CD4-positive, CD25-positive, alpha-beta regulatory T cell (primary cell): ENCODE results near the gene TMEM134. TPM values are rescaled to one million over a fixed set of nuclear protein-coding genes. Genes with fewer than 3 reads are reported as not detected.

Experiments
- ATAC-seq, 2 donors: fragments of 150-1000 bp; cut with Tn5 transposase; one replicate each; pipeline ENCODE4 v1.10.0; 2021; ENCODE audit warnings: low read depth in 2 of 2, moderate number of reproducible peaks in 2 of 2, moderate library complexity in 1 of 2
- DNase-seq, 3 donors: peaks; one replicate each; pipeline versions ENCODE4 v3.0.0 to v3.0.0-alpha.2; 2012 to 2022; ENCODE audit warnings: mixed read lengths in 1 of 3
- H3K27ac ChIP-seq: one replicate; pipeline ENCODE4 v1.7.0; 2013; ENCODE audit warnings: mild to moderate bottlenecking, low read length; ENCODE audit not compliant: insufficient read depth, poor library complexity, severe bottlenecking
- H3K27me3 ChIP-seq: one replicate; pipeline ENCODE4 v1.7.0; 2013; ENCODE audit warnings: low read length; ENCODE audit not compliant: control insufficient read depth, insufficient read depth
- H3K36me3 ChIP-seq: one replicate; pipeline ENCODE4 v1.7.0; 2013; ENCODE audit warnings: mild to moderate bottlenecking, low read length, moderate library complexity; ENCODE audit not compliant: control insufficient read depth, insufficient read depth
- H3K4me1 ChIP-seq: 2 replicates; pipeline ENCODE4 v1.7.0; 2013; ENCODE audit warnings: mild to moderate bottlenecking, low read length; ENCODE audit not compliant: insufficient read depth, control insufficient read depth, poor library complexity, severe bottlenecking
- H3K4me3 ChIP-seq: one replicate; pipeline ENCODE4 v1.7.0; 2013; ENCODE audit warnings: low read depth, mild to moderate bottlenecking, low read length, moderate library complexity
- H3K9me3 ChIP-seq, 2 experiments: 1 replicate in 1 of 2; 2 replicates in 1 of 2; pipeline ENCODE4 v1.7.0; 2013; ENCODE audit warnings: low read length in 2 of 2, mild to moderate bottlenecking in 1 of 2, moderate library complexity in 1 of 2; ENCODE audit not compliant: control insufficient read depth in 2 of 2
- H3K27ac Mint-ChIP-seq, 3 donors: one replicate each; pipeline ENCODE4 v1.8.0; 2020 to 2022; ENCODE audit warnings: mild to moderate bottlenecking in 3 of 3, mixed read lengths in 3 of 3, moderate library complexity in 2 of 3
- H3K27me3 Mint-ChIP-seq: one replicate; pipeline ENCODE4 v1.8.0; 2022; ENCODE audit warnings: mild to moderate bottlenecking, mixed read lengths
- H3K36me3 Mint-ChIP-seq: one replicate; pipeline ENCODE4 v1.8.0; 2020; ENCODE audit warnings: mixed read lengths
- H3K4me1 Mint-ChIP-seq, 4 donors: one replicate each; pipeline ENCODE4 v1.8.0; 2020 to 2022; ENCODE audit warnings: mixed read lengths in 4 of 4, mild to moderate bottlenecking in 1 of 4
- H3K4me3 Mint-ChIP-seq, 4 donors: one replicate each; pipeline ENCODE4 v1.8.0; 2020 to 2022; ENCODE audit warnings: mild to moderate bottlenecking in 4 of 4, mixed read lengths in 4 of 4, moderate library complexity in 3 of 4
- H3K9me3 Mint-ChIP-seq, 7 donors: one replicate each; pipeline ENCODE4 v1.8.0; 2020 to 2022; ENCODE audit warnings: mixed read lengths in 7 of 7, mild to moderate bottlenecking in 3 of 7, moderate library complexity in 2 of 7
- polyA plus RNA-seq, 4 donors: library from polyadenylated mRNA; unstranded; fragments of 300-500 nt; fragmentation: Illumina TruSeq; gene quantifications; one replicate each; pipeline ENCODE4 v1.2.3, GENCODE V29; 2021
- total RNA-seq: library from RNA; stranded (reverse); gene quantifications from one replicate; pipeline ENCODE4 v1.2.3, GENCODE V29; 2022

Gene TMEM134
- total and polyA plus RNA-seq, 5 donors from 2014 or later = 48.7 to 228 (median 158) TPM

DNA sequence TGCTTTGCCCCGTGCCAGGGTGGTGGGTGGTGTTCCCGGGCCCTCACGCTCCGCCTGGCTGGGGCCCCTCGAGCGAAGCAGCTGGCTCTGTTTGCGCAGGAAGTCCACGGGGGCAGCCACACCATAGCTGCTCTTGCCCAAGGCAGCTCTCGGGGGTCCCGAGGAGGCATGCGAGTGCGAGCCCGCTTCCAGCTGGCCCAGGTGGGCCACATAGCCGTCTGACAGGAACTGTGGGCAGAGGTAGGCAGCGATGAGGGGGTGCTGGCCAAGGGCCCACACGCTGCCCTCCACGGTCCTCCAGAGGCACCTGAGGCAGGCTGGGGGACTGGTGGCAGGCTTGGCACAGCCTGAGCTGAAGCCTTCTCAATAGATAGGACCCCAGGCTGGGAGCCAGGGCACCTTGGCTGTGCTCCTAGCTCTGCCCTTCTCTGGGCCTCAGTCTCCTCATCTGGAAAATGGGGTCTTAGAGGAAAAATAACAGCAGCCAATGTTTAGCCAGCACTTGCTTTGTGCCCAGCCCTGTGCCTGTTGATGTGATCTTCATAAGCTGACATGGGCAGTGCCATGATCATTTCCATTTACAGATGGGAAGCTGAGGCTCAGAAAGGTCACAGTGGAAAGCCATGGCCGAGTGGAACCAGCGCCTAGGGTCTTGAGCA lies 23.1 kb upstream of the TMEM134 start:
- Mint-ChIP-seq H3K4me1 (peaks cover 0 to 32% (median 17%) of the 10 kb centered on the region in 4 donors), H3K27ac (no peak overlapping the region), H3K4me3 (no peak overlapping the region), H3K27me3 (peaks cover 4% of the 10 kb centered on the region), H3K9me3 (no peaks in the 10 kb centered on the region), H3K36me3 (peaks cover 13% of the 10 kb centered on the region)
- H3K9me3 ChIP-seq = no peaks in the 10 kb centered on the region
- H3K4me1 ChIP-seq = peaks cover 21% of the 10 kb centered on the region
- no peaks in the 10 kb centered on the region for H3K27me3 ChIP-seq
- DNase-seq = no peak
- peaks cover 65% of the 10 kb centered on the region for H3K36me3 ChIP-seq
- no peak overlapping the region for H3K4me3 ChIP-seq
- no peak for ATAC-seq
- peak overlapping the region; percentile 25 for H3K27ac ChIP-seq

DNA sequence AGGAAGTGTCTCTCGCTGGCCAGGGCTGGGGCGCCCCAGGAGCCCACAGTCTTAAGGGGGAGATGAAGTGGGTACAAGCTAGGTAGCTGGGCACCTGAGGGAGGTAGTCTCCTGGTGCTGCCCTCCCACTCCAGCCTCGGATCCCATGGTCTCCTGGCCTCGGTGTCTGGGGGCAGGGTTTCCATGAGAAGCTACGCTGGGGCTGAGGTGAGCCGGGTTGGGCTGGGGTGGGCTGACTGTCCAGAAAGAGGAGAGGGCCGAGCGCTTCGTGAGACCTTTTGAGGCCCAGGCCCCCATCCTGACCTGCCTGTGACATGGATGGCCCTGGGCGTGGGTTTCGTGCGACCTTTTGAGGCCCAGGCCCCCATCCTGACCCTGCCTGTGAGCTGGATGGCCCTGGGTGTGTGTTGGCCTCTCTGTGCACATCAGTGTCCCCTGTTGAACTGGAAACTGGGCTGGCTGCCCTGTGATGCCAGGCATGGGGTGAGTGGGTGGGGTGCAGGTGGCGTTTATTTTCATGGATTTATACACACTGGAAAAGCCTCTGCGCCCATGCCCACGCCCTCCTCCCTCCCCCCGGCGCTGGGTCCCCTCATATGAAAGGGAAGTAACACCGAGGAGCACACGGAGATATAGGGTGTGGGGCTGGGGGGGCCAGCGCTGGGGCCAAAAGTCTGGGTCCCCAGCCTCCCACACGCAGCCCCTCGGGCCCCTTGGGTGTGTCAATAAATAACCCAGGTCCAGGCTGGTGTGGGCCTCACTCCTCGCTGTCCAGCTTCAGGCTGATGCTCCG lies 22.4 kb upstream of the TMEM134 start:
- no peak for ATAC-seq

DNA sequence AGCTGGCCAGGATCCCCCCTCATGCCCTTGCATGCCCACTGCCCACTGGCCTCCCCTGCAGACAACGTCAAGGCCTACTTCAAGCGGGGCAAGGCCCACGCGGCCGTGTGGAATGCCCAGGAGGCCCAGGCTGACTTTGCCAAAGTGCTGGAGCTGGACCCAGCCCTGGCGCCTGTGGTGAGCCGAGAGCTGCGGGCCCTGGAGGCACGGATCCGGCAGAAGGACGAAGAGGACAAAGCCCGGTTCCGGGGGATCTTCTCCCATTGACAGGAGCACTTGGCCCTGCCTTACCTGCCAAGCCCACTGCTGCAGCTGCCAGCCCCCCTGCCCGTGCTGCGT lies 21.6 kb upstream of the TMEM134 start:
- DNase-seq (no peak), ATAC-seq (no peak)
- H3K27ac ChIP-seq = no peak overlapping the region
- no peaks in the 10 kb centered on the region for H3K9me3 ChIP-seq
- H3K4me3 ChIP-seq = no peak overlapping the region
- H3K4me1 ChIP-seq = peaks cover 36% of the 10 kb centered on the region
- H3K27me3 ChIP-seq = no peaks in the 10 kb centered on the region
- H3K36me3 ChIP-seq = peaks cover 55% of the 10 kb centered on the region
- H3K4me3 Mint-ChIP-seq = no peak overlapping the region
- peaks cover 5 to 44% (median 29%) of the 10 kb centered on the region in 4 donors for H3K4me1 Mint-ChIP-seq
- no peaks in the 10 kb centered on the region for H3K9me3 Mint-ChIP-seq
- peaks cover 18% of the 10 kb centered on the region for H3K36me3 Mint-ChIP-seq
- H3K27ac Mint-ChIP-seq = no peak overlapping the region
- peaks cover 4% of the 10 kb centered on the region for H3K27me3 Mint-ChIP-seq

More for the DNA sequence above, 22.4 kb upstream of the TMEM134 start:
- no peak overlapping the region for H3K4me3 Mint-ChIP-seq
- no peak overlapping the region for H3K4me3 ChIP-seq
- no peak for DNase-seq
- no peak overlapping the region for H3K27ac ChIP-seq
- no peak overlapping the region for H3K27ac Mint-ChIP-seq
- peaks cover 0 to 40% (median 22%) of the 10 kb centered on the region in 4 donors for H3K4me1 Mint-ChIP-seq
- H3K36me3 Mint-ChIP-seq = peaks cover 13% of the 10 kb centered on the region
- H3K9me3 Mint-ChIP-seq = no peaks in the 10 kb centered on the region
- no peaks in the 10 kb centered on the region for H3K9me3 ChIP-seq
- peaks cover 4% of the 10 kb centered on the region for H3K27me3 Mint-ChIP-seq
- H3K27me3 ChIP-seq = no peaks in the 10 kb centered on the region
- peaks cover 28% of the 10 kb centered on the region for H3K4me1 ChIP-seq
- H3K36me3 ChIP-seq = peaks cover 63% of the 10 kb centered on the region

DNA sequence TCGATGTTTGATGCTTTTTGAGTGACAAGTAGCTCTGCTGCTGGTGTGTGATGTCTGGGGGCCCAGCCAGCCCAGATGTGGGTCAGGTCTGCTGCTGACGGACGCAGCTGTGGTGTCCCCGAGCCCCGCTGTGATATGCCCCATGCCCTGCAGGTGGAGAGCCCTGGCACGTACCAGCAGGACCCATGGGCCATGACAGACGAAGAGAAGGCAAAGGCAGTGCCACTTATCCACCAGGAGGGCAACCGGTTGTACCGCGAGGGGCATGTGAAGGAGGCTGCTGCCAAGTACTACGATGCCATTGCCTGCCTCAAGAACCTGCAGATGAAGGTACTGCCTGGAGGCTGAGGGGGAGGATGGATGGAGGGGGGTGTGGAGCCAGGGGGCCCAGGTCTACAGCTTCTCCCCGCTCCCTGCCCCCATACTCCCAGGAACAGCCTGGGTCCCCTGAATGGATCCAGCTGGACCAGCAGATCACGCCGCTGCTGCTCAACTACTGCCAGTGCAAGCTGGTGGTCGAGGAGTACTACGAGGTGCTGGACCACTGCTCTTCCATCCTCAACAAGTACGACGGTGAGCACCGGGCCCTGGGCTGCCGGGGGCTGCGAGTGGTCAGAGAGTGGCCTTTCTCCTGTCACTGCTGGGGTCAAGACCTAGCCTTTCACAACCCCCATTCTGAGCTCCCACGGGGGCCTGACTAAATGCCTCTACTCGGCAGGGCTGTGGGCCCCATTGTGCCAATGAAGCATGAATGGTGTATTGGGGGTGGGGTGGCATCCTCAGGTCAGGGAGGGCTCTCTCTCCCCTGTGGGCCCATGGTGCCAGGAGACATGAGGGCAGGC lies 21.1 kb upstream of the TMEM134 start:
- Mint-ChIP-seq H3K27me3 (peaks cover 4% of the 10 kb centered on the region), H3K9me3 (no peaks in the 10 kb centered on the region), H3K27ac (peak overlapping the region in 1 of 3 donors; percentile 92), H3K4me1 (peaks cover 5 to 47% (median 32%) of the 10 kb centered on the region in 4 donors), H3K4me3 (peak overlapping the region in 3 of 4 donors; percentile 43 to 69 (median 56)), H3K36me3 (peaks cover 18% of the 10 kb centered on the region)
- Histone ChIP-seq H3K4me1 (peaks cover 41% of the 10 kb centered on the region), H3K36me3 (peaks cover 51% of the 10 kb centered on the region), H3K9me3 (no peaks in the 10 kb centered on the region), H3K4me3 (no peak overlapping the region), H3K27me3 (no peaks in the 10 kb centered on the region), H3K27ac (peak overlapping the region; percentile 92)
- no peak for DNase-seq
- no peak for ATAC-seq

DNA sequence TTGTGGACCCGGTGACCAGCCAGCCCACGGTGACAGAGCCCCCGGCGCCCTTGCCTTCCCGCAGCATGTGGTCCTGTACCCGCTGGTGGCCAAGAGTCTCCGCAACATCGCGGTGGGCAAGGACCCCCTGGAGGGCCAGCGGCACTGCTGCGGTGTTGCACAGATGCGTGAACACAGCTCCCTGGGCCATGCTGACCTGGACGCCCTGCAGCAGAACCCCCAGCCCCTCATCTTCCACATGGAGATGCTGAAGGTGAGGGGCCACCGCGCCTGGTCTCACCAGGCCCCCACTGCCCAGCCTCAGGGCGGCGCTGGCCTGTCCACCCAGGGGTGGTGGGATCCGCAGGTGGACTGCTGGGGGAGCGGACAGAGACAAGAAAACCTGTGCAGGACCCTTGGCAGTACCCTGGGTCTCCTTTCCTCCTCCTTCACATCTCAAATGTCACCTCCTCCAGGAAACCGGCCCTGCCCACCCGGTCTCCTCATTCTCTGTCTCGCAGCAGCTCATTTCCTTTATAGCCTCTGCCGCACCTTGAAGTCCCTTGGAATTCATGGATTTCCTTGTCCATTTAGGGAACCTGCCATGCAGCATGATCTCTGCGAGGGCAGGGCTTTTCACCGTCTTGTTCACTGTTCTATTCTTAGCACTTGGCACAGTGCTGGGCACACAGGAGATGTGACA lies 20.3 kb upstream of the TMEM134 start:
- peaks cover 48% of the 10 kb centered on the region for H3K36me3 ChIP-seq
- H3K9me3 ChIP-seq = no peaks in the 10 kb centered on the region
- DNase-seq (no peak), ATAC-seq (no peak)
- peaks cover 18% of the 10 kb centered on the region for H3K36me3 Mint-ChIP-seq
- H3K27ac Mint-ChIP-seq = peak overlapping the region in 1 of 3 donors; percentile 92
- no peaks in the 10 kb centered on the region for H3K9me3 Mint-ChIP-seq
- H3K27ac ChIP-seq = peak overlapping the region; percentile 92
- H3K4me1 Mint-ChIP-seq = peaks cover 5 to 55% (median 39%) of the 10 kb centered on the region in 4 donors
- H3K4me1 ChIP-seq = peaks cover 49% of the 10 kb centered on the region
- H3K27me3 Mint-ChIP-seq = peaks cover 4% of the 10 kb centered on the region
- H3K4me3 Mint-ChIP-seq = peak overlapping the region in 1 of 4 donors; percentile 69
- no peaks in the 10 kb centered on the region for H3K27me3 ChIP-seq
- no peak overlapping the region for H3K4me3 ChIP-seq

DNA sequence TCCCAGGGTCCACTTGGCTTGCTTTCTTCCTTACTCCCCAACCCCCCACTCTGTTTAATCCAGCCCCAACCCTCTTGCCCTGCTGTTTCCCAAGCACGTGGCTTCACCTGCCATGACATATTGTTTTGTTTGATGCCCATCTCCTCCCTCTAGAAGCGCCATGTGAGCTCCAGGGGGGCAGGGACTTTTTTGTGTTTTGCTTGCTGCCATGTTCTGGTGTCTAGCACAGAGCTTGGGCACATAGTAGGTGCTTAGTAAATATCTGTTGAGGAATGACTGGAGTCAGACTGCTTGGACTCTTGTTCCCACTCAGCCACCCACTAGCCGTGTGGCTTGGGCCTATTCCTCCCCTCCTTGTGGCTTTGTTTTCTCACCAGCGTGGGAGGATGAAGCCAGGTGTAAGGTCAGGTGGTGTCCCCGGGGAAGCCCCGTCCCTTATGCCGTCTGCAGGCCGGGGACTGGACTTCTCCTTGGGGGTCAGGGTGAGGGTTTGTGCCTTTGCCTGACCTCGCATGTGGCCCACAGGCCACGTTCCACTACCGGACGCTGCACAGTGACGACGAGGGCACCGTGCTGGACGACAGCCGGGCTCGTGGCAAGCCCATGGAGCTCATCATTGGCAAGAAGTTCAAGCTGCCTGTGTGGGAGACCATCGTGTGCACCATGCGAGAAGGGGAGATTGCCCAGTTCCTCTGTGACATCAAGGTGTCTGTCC lies 17.6 kb upstream of the TMEM134 start:
- no peaks in the 10 kb centered on the region for H3K9me3 ChIP-seq
- DNase-seq (peak in 1 of 3 donors; percentile 40), ATAC-seq (no peak)
- peak overlapping the region; percentile 92 for H3K27ac ChIP-seq
- H3K27ac Mint-ChIP-seq = peak overlapping the region; percentile 95 to 99 (median 99)
- H3K9me3 Mint-ChIP-seq = no peaks in the 10 kb centered on the region
- H3K4me1 Mint-ChIP-seq = peaks cover 9 to 76% (median 51%) of the 10 kb centered on the region in 4 donors
- H3K36me3 ChIP-seq = peaks cover 37% of the 10 kb centered on the region
- H3K4me1 ChIP-seq = peaks cover 70% of the 10 kb centered on the region
- no peaks in the 10 kb centered on the region for H3K27me3 ChIP-seq
- H3K27me3 Mint-ChIP-seq = peaks cover 4% of the 10 kb centered on the region
- peak overlapping the region; percentile 85 to 97 (median 88) for H3K4me3 Mint-ChIP-seq
- H3K4me3 ChIP-seq = peak overlapping the region; percentile 49
- peaks cover 18% of the 10 kb centered on the region for H3K36me3 Mint-ChIP-seq
